Liver (tissue), 9 donors: ENCODE measurements around the gene ZNF429. TPM values are rescaled to one million over a fixed set of nuclear protein-coding genes. Genes with fewer than 3 reads are reported as not detected.
"Not testable (repeated sequence)": the region's sequence is repeated elsewhere in the genome, so short reads cannot be mapped to it uniquely, and the experiment has no call there.

Experiments
- DNase-seq: peaks from one replicate; pipeline ENCODE4 v3.0.0-alpha.2; 2017; ENCODE audit warnings: low spot score
- H3K27ac ChIP-seq, 2 donors: one replicate each; pipeline ENCODE4 v1.7.0; 2013; ENCODE audit warnings: inconsistent platforms in 2 of 2, low read length in 2 of 2, control low read depth in 1 of 2, low read depth in 1 of 2, mild to moderate bottlenecking in 1 of 2
- H3K27me3 ChIP-seq, 4 donors: one replicate each; pipeline versions ENCODE4 v1.6.1 to v1.7.0; 2013; ENCODE audit warnings: low read length in 3 of 4, inconsistent platforms in 1 of 4, mild to moderate bottlenecking in 1 of 4, moderate library complexity in 1 of 4; ENCODE audit not compliant: control insufficient read depth in 4 of 4, insufficient read depth in 4 of 4
- H3K36me3 ChIP-seq, 4 donors: one replicate each; pipeline versions ENCODE4 v1.6.1 to v1.7.0; 2013; ENCODE audit warnings: low read length in 3 of 4, mild to moderate bottlenecking in 3 of 4, low read depth in 1 of 4, moderate library complexity in 1 of 4; ENCODE audit not compliant: control insufficient read depth in 4 of 4, insufficient read depth in 3 of 4
- H3K4me1 ChIP-seq, 4 donors: one replicate each; pipeline versions ENCODE4 v1.6.1 to v1.7.0; 2013; ENCODE audit warnings: low read length in 3 of 4, mild to moderate bottlenecking in 3 of 4, moderate library complexity in 1 of 4; ENCODE audit not compliant: control insufficient read depth in 4 of 4, insufficient read depth in 4 of 4
- H3K4me3 ChIP-seq, 3 donors: one replicate each; pipeline versions ENCODE4 v1.6.1 to v1.7.0; 2013; ENCODE audit warnings: low read length in 3 of 3, control low read depth in 1 of 3, low read depth in 1 of 3, mild to moderate bottlenecking in 1 of 3
- H3K9ac ChIP-seq, 2 donors: one replicate each; pipeline ENCODE4 v1.7.0; 2013; ENCODE audit warnings: low read length in 2 of 2, mild to moderate bottlenecking in 2 of 2, moderate library complexity in 2 of 2, control low read depth in 1 of 2, low read depth in 1 of 2
- H3K9me3 ChIP-seq, 4 donors: one replicate each; pipeline versions ENCODE4 v1.6.1 to v1.7.0; 2013; ENCODE audit warnings: low read length in 3 of 4; ENCODE audit not compliant: control insufficient read depth in 4 of 4
- CTCF ChIP-seq: fragments of 150-350 bp; IDR thresholded peaks from 2 replicates; pipeline ENCODE4 v1.5.1; 2017; ENCODE audit warnings: improper control_type of control experiment, low read depth, low read length; ENCODE audit not compliant: missing input control
- EGR1 ChIP-seq, 2 donors: IDR thresholded peaks; 2 replicates each; pipeline ENCODE4 v1.6.1; 2016 to 2018; ENCODE audit warnings: antibody characterized with exemption in 2 of 2, low read depth in 2 of 2
- FOXA1 ChIP-seq: IDR thresholded peaks from 2 replicates; pipeline ENCODE4 v1.6.1; 2016; ENCODE audit warnings: antibody characterized with exemption
- FOXA2 ChIP-seq: IDR thresholded peaks from 2 replicates; pipeline ENCODE4 v1.6.1; 2016; ENCODE audit warnings: antibody characterized with exemption
- GABPA ChIP-seq, 2 donors: IDR thresholded peaks in 1 of 2; conservative IDR thresholded peaks in 1 of 2; 2 replicates each; pipeline ENCODE4 v1.6.1; 2016; ENCODE audit warnings: antibody characterized with exemption in 2 of 2, mild to moderate bottlenecking in 1 of 2, moderate library complexity in 1 of 2
- HNF4A ChIP-seq, 2 donors: conservative IDR thresholded peaks; 2 replicates each; pipeline ENCODE4 v1.6.1; 2016; ENCODE audit warnings: antibody characterized with exemption in 2 of 2, mild to moderate bottlenecking in 2 of 2
- HNF4G ChIP-seq: IDR thresholded peaks from 2 replicates; pipeline ENCODE4 v1.6.1; 2016; ENCODE audit warnings: antibody characterized with exemption
- JUND ChIP-seq, 2 donors: IDR thresholded peaks; 2 replicates each; pipeline ENCODE4 v1.6.1; 2016; ENCODE audit warnings: antibody characterized with exemption in 2 of 2
- NR2F2 ChIP-seq: IDR thresholded peaks from 2 replicates; pipeline ENCODE4 v1.6.1; 2016; ENCODE audit warnings: antibody characterized with exemption
- RAD21 ChIP-seq, 2 donors: IDR thresholded peaks; 2 replicates each; pipeline ENCODE4 v1.6.1; 2016; ENCODE audit warnings: antibody characterized with exemption in 2 of 2, mild to moderate bottlenecking in 2 of 2
- RXRA ChIP-seq, 2 donors: IDR thresholded peaks; 2 replicates each; pipeline ENCODE4 v1.6.1; 2017 to 2018; ENCODE audit warnings: antibody characterized with exemption in 2 of 2, mild to moderate bottlenecking in 1 of 2
- SP1 ChIP-seq: IDR thresholded peaks from 2 replicates; pipeline ENCODE4 v1.6.1; 2018; ENCODE audit warnings: antibody characterized with exemption, mild to moderate bottlenecking
- TAF1 ChIP-seq: conservative IDR thresholded peaks from 2 replicates; pipeline ENCODE4 v1.6.1; 2016; ENCODE audit warnings: antibody characterized with exemption, mild to moderate bottlenecking
- YY1 ChIP-seq: IDR thresholded peaks from 2 replicates; pipeline ENCODE4 v1.6.1; 2016; ENCODE audit warnings: antibody characterized with exemption, mild to moderate bottlenecking
- ZBTB33 ChIP-seq: IDR thresholded peaks from 2 replicates; pipeline ENCODE4 v1.6.1; 2016; ENCODE audit warnings: antibody characterized with exemption
- WGBS: extraction: QIAGEN DNeasy Blood & Tissue Kit; methylation state at CpG from one replicate; pipeline ENCODE4 v1.1.7; 2013; 5-methylcytosine and 5-hydroxymethylcytosine counted together
- polyA plus RNA-seq, 2 donors: library from polyadenylated mRNA; stranded (reverse) in 1 of 2; unstranded in 1 of 2; fragments of 200-250 nt in 1 of 2; fragments of >200 nt in 1 of 2; fragmentation: Nextera tagmentation in 1 of 2; extraction: Ambion mirVana in 1 of 2; gene quantifications; one replicate each; pipeline versions ENCODE4 v1.2.1 to v1.2.3, GENCODE V29; 2013 to 2015
- total RNA-seq, 2 donors: library from RNA; depleted of rRNA; stranded (reverse); fragments of >200 nt; gene quantifications; one replicate each; pipeline ENCODE4 v1.2.3, GENCODE V29; 2014
- TF ChIP-seq, protein P1 (sequence below): IDR thresholded peaks from 2 replicates; pipeline ENCODE4 v1.6.1; 2016; ENCODE audit warnings: antibody characterized with exemption
- donor health status: healthy.
- donor health status: healthy.
- donor health status: healthy.
- donor health status: healthy.
- donor health status: healthy.

ZNF429 gene
- total and polyA plus RNA-seq, 4 donors: 4.0 to 10.1 (median 8.4) TPM

DNA sequence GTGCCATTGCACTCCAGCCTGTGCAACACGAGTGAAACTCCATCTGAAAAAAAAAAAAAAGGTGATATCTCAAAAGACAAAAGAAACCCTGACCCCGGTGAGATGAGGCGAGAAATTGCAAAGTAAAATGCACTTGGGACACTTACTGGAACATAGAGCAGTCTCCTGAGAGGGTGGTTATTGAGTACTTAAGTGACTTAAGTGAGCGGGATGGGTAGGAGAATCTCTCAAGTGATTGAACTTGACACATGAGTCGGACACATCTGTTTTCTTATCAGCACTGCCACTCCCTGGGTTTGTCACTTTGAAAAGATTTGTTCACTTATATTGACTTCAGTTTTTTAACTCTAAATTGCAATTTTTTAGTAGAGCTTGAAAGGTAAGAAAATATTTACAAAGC, 2.8 kb downstream of the ZNF429 start:
- Histone ChIP-seq H3K4me3 (no peak overlapping the region), H3K27me3 (no peaks in the 10 kb centered on the region), H3K4me1 (peaks cover 1 to 7% (median 6%) of the 10 kb centered on the region in 4 donors), H3K36me3 (peaks cover 0 to 4% (median 3%) of the 10 kb centered on the region in 4 donors), H3K9ac (no peak overlapping the region), H3K27ac (no peak overlapping the region), H3K9me3 (peaks cover 0 to 1% (median under 1%) of the 10 kb centered on the region in 4 donors)
- 92% methylated on average over 5 of the region's 5 CpGs for WGBS
- DNase-seq: no peak
- TF ChIP-seq EGR1 (IDR thresholded peaks at IDR 0.05; ENCODE audit: low read depth in 2 of 2) (no peak), HNF4G (no peak), CTCF (no peak), RXRA (IDR thresholded peaks at IDR 0.05) (no peak), SP1 (no peak), RAD21 (IDR thresholded peaks at IDR 0.05) (no peak), TAF1 (no peak)
- TF ChIP-seq, protein P1, sequence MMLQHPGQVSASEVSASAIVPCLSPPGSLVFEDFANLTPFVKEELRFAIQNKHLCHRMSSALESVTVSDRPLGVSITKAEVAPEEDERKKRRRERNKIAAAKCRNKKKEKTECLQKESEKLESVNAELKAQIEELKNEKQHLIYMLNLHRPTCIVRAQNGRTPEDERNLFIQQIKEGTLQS: no peak

DNA sequence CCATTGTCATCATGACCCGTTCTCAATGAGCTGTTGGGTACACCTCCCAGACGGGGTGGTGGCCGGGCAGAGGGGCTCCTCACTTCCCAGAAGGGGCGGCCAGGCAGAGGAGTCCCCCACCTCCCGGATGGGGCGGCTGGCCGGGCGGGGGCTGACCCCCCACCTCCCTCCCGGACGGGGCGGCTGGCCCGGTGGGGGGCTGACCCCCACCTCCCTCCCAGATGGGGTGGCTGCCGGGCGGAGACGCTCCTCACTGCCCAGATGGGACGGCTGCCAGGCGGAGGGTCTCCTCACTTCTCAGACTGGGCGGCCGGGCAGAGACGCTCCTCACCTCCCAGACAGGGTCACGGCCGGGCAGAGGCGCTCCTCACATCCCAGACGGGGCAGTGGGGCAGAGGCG, 5.7 kb downstream of the ZNF429 start:
- not testable (repeated sequence) for H3K9ac ChIP-seq, H3K27ac ChIP-seq, H3K36me3 ChIP-seq, H3K4me3 ChIP-seq, H3K4me1 ChIP-seq, H3K27me3 ChIP-seq, DNase-seq, H3K9me3 ChIP-seq
- 97% methylated on average over 24 of the region's 25 CpGs for WGBS

DNA sequence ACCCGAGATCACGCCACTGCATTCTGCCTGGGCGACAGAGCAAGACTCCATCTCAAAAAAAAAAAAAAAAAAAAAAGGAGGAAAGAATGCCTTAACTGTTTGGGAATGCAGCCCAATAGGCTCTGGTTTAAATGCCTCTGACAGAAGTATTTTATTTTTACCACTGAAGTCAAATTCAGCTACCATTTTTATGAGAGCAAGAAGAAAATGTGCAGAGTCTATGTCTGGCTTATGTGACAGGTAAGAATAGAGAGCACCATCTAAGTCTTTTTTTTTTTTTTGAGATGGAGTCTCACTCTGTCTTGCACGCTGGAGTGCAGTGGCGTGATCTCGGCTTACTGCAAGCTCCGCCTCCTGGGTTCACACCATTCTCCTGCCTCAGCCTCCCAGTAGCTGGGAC, 7.2 kb downstream of the ZNF429 start:
- not testable (repeated sequence) for H3K27me3 ChIP-seq, DNase-seq, H3K9ac ChIP-seq, H3K36me3 ChIP-seq, H3K9me3 ChIP-seq, H3K4me3 ChIP-seq, H3K4me1 ChIP-seq, H3K27ac ChIP-seq
- 97% methylated on average over 7 of the region's 7 CpGs for WGBS

DNA sequence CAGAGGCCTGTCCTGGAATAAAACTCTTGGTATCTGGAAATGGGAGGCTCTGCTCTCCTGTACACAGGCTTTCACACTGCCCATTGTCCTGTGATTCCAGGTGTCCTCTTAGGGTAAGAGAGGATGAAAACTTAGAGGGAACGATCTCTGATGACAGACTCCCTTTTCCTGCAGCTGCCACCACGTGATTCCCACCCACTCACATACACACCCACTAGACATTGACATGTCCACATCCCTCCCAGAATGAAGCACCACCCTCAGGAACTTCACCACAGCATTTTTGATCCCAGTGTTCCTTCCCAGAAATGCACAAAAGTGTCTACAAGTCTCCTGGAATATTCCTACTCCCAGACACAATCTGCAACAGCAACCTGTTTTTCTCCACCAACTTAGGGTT, 8.2 kb downstream of the ZNF429 start:
- Histone ChIP-seq H3K9me3 (peaks cover 2 to 19% (median 5%) of the 10 kb centered on the region in 4 donors), H3K9ac (no peak overlapping the region)
- TF ChIP-seq YY1 (no peak), NR2F2 (no peak), ZBTB33 (no peak), EGR1 (IDR thresholded peaks at IDR 0.05; ENCODE audit: low read depth in 2 of 2) (no peak), FOXA1 (no peak), RAD21 (IDR thresholded peaks at IDR 0.05) (no peak), JUND (IDR thresholded peaks at IDR 0.05) (no peak), FOXA2 (no peak), CTCF (no peak), HNF4G (no peak), HNF4A (conservative IDR thresholded peaks at IDR 0.05) (no peak), RXRA (IDR thresholded peaks at IDR 0.05) (no peak), TAF1 (no peak), SP1 (no peak), GABPA (IDR thresholded peaks at IDR 0.05 in 1 of 2, conservative IDR thresholded peaks at IDR 0.05 in 1 of 2) (no peak)
- TF ChIP-seq, protein P1: no peak

More for the DNA sequence above, 8.2 kb downstream of the ZNF429 start:
- no peak overlapping the region for H3K4me3 ChIP-seq
- H3K27me3 ChIP-seq: no peaks in the 10 kb centered on the region
- H3K36me3 ChIP-seq: peaks cover 3 to 5% (median 3%) of the 10 kb centered on the region in 4 donors
- DNase-seq: no peak
- H3K4me1 ChIP-seq: no peaks in the 10 kb centered on the region
- WGBS: 80% methylated on average over 2 of the region's 2 CpGs
- no peak overlapping the region for H3K27ac ChIP-seq
